AG04449 (cell line): ENCODE measurements around the gene MAP3K4.

Source experiments
- CTCF ChIA-PET: fragments of 350-600 bp; formaldehyde crosslinking; extraction: SDS; loops from one replicate; lab custom pipeline; 2021; ENCODE audit warnings: antibody characterized with exemption; lab: Yijun Ruan, JAX
- POLR2A ChIA-PET: fragments of 400-600, 350-600 bp; formaldehyde crosslinking; extraction: SDS; loops from one replicate; lab custom pipeline; 2020; ENCODE audit warnings: antibody characterized with exemption, inconsistent platforms; lab: Yijun Ruan, JAX
- DNase-seq: peaks from one replicate; pipeline ENCODE4 v3.0.0-alpha.2; 2010; ENCODE audit warnings: low read depth, low spot score
- H3K4me3 ChIP-seq: 2 replicates; pipeline ENCODE4 v1.5.1; 2011; ENCODE audit warnings: low read depth, mild to moderate bottlenecking, control low read depth, low read length
- TF ChIP-seq, protein P1 (sequence below): IDR thresholded peaks from one replicate; pipeline ENCODE4 v1.5.1; 2011; ENCODE audit warnings: mild to moderate bottlenecking, moderate library complexity, low read length, control low read depth, inconsistent platforms; ENCODE audit not compliant: insufficient read depth; ENCODE audit errors: missing control alignments

MAP3K4 gene

DNA sequence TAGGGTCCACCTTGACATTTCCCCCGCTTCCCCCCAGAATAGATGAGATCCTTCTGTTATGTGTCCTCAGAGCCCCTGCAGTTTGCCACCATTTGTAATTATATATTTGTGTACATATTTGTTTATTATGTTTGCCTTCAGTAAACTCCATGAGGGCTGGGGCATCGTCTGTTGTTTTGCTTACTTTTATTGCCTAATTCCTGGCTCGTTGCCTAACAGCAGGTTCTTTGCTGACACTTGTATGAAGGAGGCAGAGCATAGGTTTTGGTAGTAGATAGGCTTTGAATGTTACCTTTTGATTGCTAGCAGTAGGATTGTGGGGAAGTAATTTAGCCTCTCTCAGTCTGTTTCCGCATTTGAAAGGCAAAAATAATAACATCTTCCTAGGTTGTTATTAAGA is 9.9 kb downstream of the MAP3K4 start:
- no peak overlapping the region for H3K4me3 ChIP-seq
- TF ChIP-seq, protein P1, sequence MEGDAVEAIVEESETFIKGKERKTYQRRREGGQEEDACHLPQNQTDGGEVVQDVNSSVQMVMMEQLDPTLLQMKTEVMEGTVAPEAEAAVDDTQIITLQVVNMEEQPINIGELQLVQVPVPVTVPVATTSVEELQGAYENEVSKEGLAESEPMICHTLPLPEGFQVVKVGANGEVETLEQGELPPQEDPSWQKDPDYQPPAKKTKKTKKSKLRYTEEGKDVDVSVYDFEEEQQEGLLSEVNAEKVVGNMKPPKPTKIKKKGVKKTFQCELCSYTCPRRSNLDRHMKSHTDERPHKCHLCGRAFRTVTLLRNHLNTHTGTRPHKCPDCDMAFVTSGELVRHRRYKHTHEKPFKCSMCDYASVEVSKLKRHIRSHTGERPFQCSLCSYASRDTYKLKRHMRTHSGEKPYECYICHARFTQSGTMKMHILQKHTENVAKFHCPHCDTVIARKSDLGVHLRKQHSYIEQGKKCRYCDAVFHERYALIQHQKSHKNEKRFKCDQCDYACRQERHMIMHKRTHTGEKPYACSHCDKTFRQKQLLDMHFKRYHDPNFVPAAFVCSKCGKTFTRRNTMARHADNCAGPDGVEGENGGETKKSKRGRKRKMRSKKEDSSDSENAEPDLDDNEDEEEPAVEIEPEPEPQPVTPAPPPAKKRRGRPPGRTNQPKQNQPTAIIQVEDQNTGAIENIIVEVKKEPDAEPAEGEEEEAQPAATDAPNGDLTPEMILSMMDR = no peak
- DNase-seq = no peak
- POLR2A ChIA-PET = no interaction called here
- CTCF ChIA-PET = interaction anchor here (1.0 to 2.9 kb wide), 5 partner anchors 9 to 369 kb away, joined by 3 to 11 read pairs (median 4); no protein-coding TSS in a partner anchor

DNA sequence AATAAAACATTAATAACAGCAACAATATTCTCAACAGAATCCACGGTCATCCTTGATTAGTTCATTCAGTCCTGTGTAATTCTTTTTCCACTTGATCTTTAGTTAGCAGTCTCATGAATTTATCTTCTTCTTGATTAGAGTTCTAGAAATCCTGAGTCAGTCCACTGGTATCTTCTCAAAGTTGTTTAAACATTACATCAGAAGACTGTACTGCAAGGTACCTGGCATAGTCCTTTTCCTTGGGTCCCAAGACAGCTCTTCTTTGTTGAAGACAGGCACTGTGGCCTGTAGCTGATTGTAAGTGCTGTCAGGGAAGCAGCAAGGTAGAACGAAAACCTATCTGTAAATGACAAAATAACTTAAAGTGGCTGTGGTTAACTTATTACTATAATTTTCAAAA is 11.8 kb downstream of the MAP3K4 start:
- TF ChIP-seq, protein P1 = no peak
- no peak overlapping the region for H3K4me3 ChIP-seq
- ChIA-PET POLR2A (no interaction called here), CTCF (interaction anchor here (2.7 to 2.9 kb wide), 2 partner anchors 9 to 11 kb away, joined by 5 to 11 read pairs; no protein-coding TSS in a partner anchor)
- DNase-seq = no peak

DNA sequence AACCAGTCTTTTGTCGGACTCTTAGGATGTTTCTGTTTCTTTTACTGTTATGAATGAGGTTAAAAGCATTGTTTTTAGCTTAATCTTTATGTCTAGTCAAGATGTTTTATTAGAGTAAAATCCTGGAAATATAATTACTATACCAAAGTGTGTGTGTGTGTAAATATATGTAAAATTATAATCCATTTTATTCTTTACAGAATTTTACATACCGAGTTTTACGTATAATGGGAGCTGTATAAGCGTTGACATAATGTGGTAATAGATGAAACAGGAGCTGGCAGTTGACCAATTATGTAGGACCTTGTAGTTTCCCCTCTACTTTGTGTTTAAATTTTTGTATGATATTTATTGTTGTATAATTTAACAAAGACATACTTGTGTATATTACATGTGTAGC is 16.7 kb downstream of the MAP3K4 start:
- no peak overlapping the region for H3K4me3 ChIP-seq
- CTCF ChIA-PET = interaction anchor here (0.9 to 2.0 kb wide), 5 partner anchors 10 to 364 kb away, joined by 3 to 6 read pairs (median 5); no protein-coding TSS in a partner anchor
- POLR2A ChIA-PET = no interaction called here
- no peak for DNase-seq
- TF ChIP-seq, protein P1 = no peak

DNA sequence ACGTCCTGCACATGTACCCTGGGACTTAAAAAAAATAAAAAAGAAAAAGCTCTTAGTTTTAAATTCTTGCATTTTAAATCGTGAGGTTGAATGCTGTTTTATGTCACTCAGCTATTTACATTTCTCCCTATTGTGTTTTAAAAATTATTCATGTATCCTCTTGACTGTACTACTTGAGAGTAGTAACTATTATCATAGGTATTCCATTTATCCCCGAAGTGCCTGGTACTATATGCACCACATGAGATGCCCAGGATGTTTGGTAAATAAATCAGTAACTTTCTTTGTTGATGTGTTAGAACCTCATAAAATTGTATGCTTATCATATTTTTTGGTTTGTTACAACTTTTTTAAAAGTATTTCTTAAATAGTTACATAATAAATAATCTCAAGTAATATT is 18.4 kb downstream of the MAP3K4 start:
- ChIA-PET POLR2A (interaction anchor here (1.1 kb wide), 1 partner anchor 28 kb away, joined by 3 read pairs; no protein-coding TSS in a partner anchor), CTCF (no interaction called here)
- no peak overlapping the region for H3K4me3 ChIP-seq
- TF ChIP-seq, protein P1 = no peak
- no peak for DNase-seq

DNA sequence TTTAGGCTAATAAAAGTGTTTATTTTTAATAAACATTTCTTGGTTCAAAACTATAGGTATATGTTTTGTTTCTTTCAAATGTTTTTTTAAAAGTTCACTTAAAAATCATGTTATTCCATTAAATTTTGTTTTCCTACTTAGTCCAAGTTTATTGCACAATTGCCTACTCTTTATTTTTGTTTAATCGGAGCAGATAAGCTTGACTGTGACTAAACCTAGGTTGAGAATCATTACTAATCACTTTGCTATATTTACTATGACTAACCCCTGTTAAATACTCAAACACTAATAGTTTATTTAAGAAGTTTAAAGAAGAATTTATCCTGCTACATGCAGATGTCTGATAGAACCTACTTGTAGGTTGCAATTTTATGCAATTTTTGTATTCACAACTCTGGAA is 18.8 kb downstream of the MAP3K4 start:
- ChIA-PET POLR2A (interaction anchor here (1.1 to 1.6 kb wide), 2 partner anchors 19 to 28 kb away, joined by 3 to 4 read pairs; no protein-coding TSS in a partner anchor), CTCF (no interaction called here)
- H3K4me3 ChIP-seq = no peak overlapping the region
- TF ChIP-seq, protein P1 = no peak
- no peak for DNase-seq

DNA sequence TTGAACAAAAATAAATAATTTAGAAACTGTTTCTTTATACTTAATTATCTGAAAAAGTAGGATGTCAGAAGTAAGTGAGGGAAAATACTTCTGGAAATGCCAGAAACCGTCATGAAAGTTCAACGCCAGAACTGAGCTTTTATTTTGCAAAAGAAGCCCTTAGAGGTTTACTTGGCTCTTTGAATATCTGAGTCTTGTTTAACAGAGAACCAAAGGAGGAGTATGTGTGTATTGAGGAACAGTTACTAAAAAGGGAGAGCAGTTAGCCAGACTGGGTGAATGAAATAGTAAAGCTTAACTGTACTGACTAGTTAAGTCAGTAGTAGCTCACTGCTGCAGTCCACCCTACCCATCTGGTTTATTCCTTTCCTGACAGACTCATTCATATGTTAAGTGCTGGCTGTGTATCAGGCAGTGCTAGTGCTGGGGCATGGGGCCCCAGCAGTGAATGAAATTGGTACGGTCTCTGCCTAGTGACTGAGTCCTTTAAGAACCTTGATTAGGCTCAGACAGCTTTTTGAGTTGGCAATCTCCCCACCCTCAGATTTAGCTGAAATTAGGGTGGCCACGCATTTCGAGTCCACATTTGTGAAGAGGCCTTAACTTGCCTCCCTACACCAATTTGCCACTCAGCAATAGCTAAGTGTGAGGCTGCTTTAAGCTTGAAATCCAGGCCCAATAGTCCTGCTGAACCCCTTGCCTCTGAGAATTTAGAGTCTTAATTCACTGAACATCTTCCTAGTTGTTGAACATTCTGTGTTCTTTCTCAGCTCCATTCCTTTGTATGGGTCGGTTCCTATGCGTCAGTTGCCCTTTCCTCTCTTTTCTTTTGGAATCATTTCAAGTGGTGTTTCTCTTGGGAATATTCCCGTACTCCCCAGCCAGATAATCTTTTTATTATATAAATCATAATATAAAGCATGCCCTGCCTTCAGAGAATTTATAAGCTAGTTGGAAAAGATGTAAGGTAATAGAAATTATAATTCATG is 20.2 kb downstream of the MAP3K4 start:
- no peak for DNase-seq
- CTCF ChIA-PET = interaction anchor here (0.8 to 2.0 kb wide), 6 partner anchors 9 to 359 kb away, joined by 3 to 17 read pairs (median 4); partner anchors contain the start of gene MAP3K4
- H3K4me3 ChIP-seq = no peak overlapping the region
- POLR2A ChIA-PET = interaction anchor here (1.6 kb wide), 1 partner anchor 17 kb away, joined by 4 read pairs; no protein-coding TSS in a partner anchor
- TF ChIP-seq, protein P1 = no peak
